HAP-1 (cell line): ENCODE measurements around the gene LIPK.
"Not testable (repeated sequence)": the region's sequence is repeated elsewhere in the genome, so short reads cannot be mapped to it uniquely, and the experiment has no call there.

Experiments used
- DNase-seq, 2 experiments: peaks; one replicate each; pipeline ENCODE4 v3.0.0-alpha.2; 2016 to 2020; ENCODE audit warnings: low spot score in 2 of 2
- H3K27me3 ChIP-seq: fragments of 250-450 bp; sonication (Bioruptor Pico); 2 replicates; pipeline ENCODE4 v1.5.1; 2020; ENCODE audit warnings: low read depth, mild to moderate bottlenecking, moderate library complexity
- H3K36me3 ChIP-seq: fragments of 250-450 bp; sonication (Bioruptor Pico); replicated peaks from 2 replicates; pipeline ENCODE4 v1.5.1; 2020; ENCODE audit warnings: mild to moderate bottlenecking
- H3K4me1 ChIP-seq: fragments of 250-450 bp; sonication (Bioruptor Pico); 2 replicates; pipeline ENCODE4 v1.5.1; 2020; ENCODE audit warnings: mild to moderate bottlenecking
- H3K4me3 ChIP-seq: fragments of 250-450 bp; sonication (Bioruptor Pico); 2 replicates; pipeline ENCODE4 v1.5.1; 2020; ENCODE audit warnings: mild to moderate bottlenecking, moderate library complexity
- H3K9me3 ChIP-seq: fragments of 250-450 bp; sonication (Bioruptor Pico); 2 replicates; pipeline ENCODE4 v1.5.1; 2020; ENCODE audit warnings: mild to moderate bottlenecking, moderate library complexity
- in situ Hi-C: fragments of 300-500 bp; cut with MboI; formaldehyde crosslinking; loops from 3 replicates; pipeline ENCODE4 v1.14.3; 2020; ENCODE audit warnings: low sequenced_read_pairs, inconsistent platforms, mixed read lengths

Gene LIPK

GRCh38 chr10:88705958-88706357 is at the start of gene LIPK:
TSS of gene LIPK (plus strand) at chr10:88706249. CDS start at chr10:88724544, 18,295 bp downstream.
- Histone ChIP-seq H3K4me3 (no peak within 1 kb of the TSS), H3K4me1 (peaks cover 23% of the 10 kb centered on the region), H3K27me3 (no peaks in the 10 kb centered on the region), H3K36me3 (no peaks in the 10 kb centered on the region), H3K9me3 (no peaks in the 10 kb centered on the region)
- DNase-seq: no peak
- in situ Hi-C loops: no loop called here

GRCh38 chr10:88657901-88658300 is 48.1 kb upstream of the LIPK start:
- in situ Hi-C loops: no loop called here
- no peak for DNase-seq
- no peaks in the 10 kb centered on the region for H3K9me3 ChIP-seq
- no peaks in the 10 kb centered on the region for H3K27me3 ChIP-seq
- H3K36me3 ChIP-seq: no peaks in the 10 kb centered on the region
- no peaks in the 10 kb centered on the region for H3K4me1 ChIP-seq
- H3K4me3 ChIP-seq: no peak overlapping the region

GRCh38 chr10:88659725-88660597 is 46.1 kb upstream of the LIPK start:
- H3K4me3 ChIP-seq: no peak overlapping the region
- H3K36me3 ChIP-seq: no peaks in the 10 kb centered on the region
- no peaks in the 10 kb centered on the region for H3K9me3 ChIP-seq
- in situ Hi-C loops: no loop called here
- no peak for DNase-seq
- H3K4me1 ChIP-seq: no peaks in the 10 kb centered on the region
- no peaks in the 10 kb centered on the region for H3K27me3 ChIP-seq

- in situ Hi-C loops: no loop called here
- no peak for DNase-seq
- no peaks in the 10 kb centered on the region for H3K27me3 ChIP-seq
- no peaks in the 10 kb centered on the region for H3K4me1 ChIP-seq
- no peaks in the 10 kb centered on the region for H3K36me3 ChIP-seq
- no peaks in the 10 kb centered on the region for H3K9me3 ChIP-seq
- no peak overlapping the region for H3K4me3 ChIP-seq
These were observed 45.5 kb upstream of the LIPK start for GRCh38 chr10:88660598-88660884.

- no peaks in the 10 kb centered on the region for H3K27me3 ChIP-seq
- in situ Hi-C loops: no loop called here
- DNase-seq: no peak
- H3K4me3 ChIP-seq: no peak overlapping the region
- no peaks in the 10 kb centered on the region for H3K36me3 ChIP-seq
- H3K9me3 ChIP-seq: no peaks in the 10 kb centered on the region
- H3K4me1 ChIP-seq: no peaks in the 10 kb centered on the region
These were observed 45.0 kb upstream of the LIPK start for GRCh38 chr10:88661018-88661417.

- Histone ChIP-seq H3K4me1 (no peaks in the 10 kb centered on the region), H3K36me3 (no peaks in the 10 kb centered on the region), H3K9me3 (no peaks in the 10 kb centered on the region), H3K4me3 (no peak overlapping the region), H3K27me3 (no peaks in the 10 kb centered on the region)
- no peak for DNase-seq
- in situ Hi-C loops: no loop called here
These were observed 44.5 kb upstream of the LIPK start for GRCh38 chr10:88661577-88661976.

GRCh38 chr10:88663153-88663552 is 42.9 kb upstream of the LIPK start:
- H3K9me3 ChIP-seq, in situ Hi-C loops, H3K4me3 ChIP-seq, H3K36me3 ChIP-seq, DNase-seq, H3K27me3 ChIP-seq, H3K4me1 ChIP-seq: not testable (repeated sequence)

GRCh38 chr10:88664142-88664541 is 41.9 kb upstream of the LIPK start, which contains the start of gene LIPF:
TSS of gene LIPF (plus strand) at chr10:88664442. CDS start at chr10:88667298, 2,856 bp downstream.
- no peak for DNase-seq
- Histone ChIP-seq H3K9me3 (no peaks in the 10 kb centered on the region), H3K27me3 (no peaks in the 10 kb centered on the region), H3K36me3 (no peaks in the 10 kb centered on the region), H3K4me3 (no peak within 1 kb of the TSS), H3K4me1 (no peaks in the 10 kb centered on the region)
- in situ Hi-C loops: no loop called here

GRCh38 chr10:88668465-88668864 is 37.6 kb upstream of the LIPK start:
- Histone ChIP-seq H3K9me3 (no peaks in the 10 kb centered on the region), H3K27me3 (no peaks in the 10 kb centered on the region), H3K36me3 (no peaks in the 10 kb centered on the region), H3K4me3 (no peak overlapping the region), H3K4me1 (no peaks in the 10 kb centered on the region)
- in situ Hi-C loops: no loop called here
- DNase-seq: no peak

GRCh38 chr10:88670497-88670896 is 35.6 kb upstream of the LIPK start:
- in situ Hi-C loops: no loop called here
- Histone ChIP-seq H3K9me3 (no peaks in the 10 kb centered on the region), H3K27me3 (no peaks in the 10 kb centered on the region), H3K4me3 (no peak overlapping the region), H3K36me3 (no peaks in the 10 kb centered on the region), H3K4me1 (peaks cover 2% of the 10 kb centered on the region; the same call in 1 of the 2 replicates)
- no peak for DNase-seq

- Histone ChIP-seq H3K4me1 (peaks cover 18% of the 10 kb centered on the region), H3K9me3 (no peaks in the 10 kb centered on the region), H3K4me3 (no peak overlapping the region), H3K36me3 (no peaks in the 10 kb centered on the region), H3K27me3 (no peaks in the 10 kb centered on the region)
- in situ Hi-C loops: no loop called here
- DNase-seq: no peak
These were observed 34.0 kb upstream of the LIPK start for GRCh38 chr10:88672041-88672440.

GRCh38 chr10:88676283-88677060 is 29.6 kb upstream of the LIPK start:
- H3K27me3 ChIP-seq: no peaks in the 10 kb centered on the region
- no peaks in the 10 kb centered on the region for H3K36me3 ChIP-seq
- peak; percentile 29 to 69 for DNase-seq
- H3K4me1 ChIP-seq: peaks cover 18% of the 10 kb centered on the region
- no peak overlapping the region for H3K4me3 ChIP-seq
- H3K9me3 ChIP-seq: no peaks in the 10 kb centered on the region
- in situ Hi-C loops: loop anchor here (25.0 kb wide), 1 partner anchor 136 kb away; the partner anchor contains the start of gene LIPM

GRCh38 chr10:88680958-88681357 is 25.1 kb upstream of the LIPK start:
- no peaks in the 10 kb centered on the region for H3K36me3 ChIP-seq
- H3K4me3 ChIP-seq: no peak overlapping the region
- DNase-seq: no peak
- in situ Hi-C loops: loop anchor here (25.0 kb wide), 1 partner anchor 131 kb away; the partner anchor contains the start of gene LIPM
- no peaks in the 10 kb centered on the region for H3K27me3 ChIP-seq
- peaks cover 11% of the 10 kb centered on the region for H3K4me1 ChIP-seq
- no peaks in the 10 kb centered on the region for H3K9me3 ChIP-seq

GRCh38 chr10:88682491-88682890 is 23.6 kb upstream of the LIPK start:
- in situ Hi-C loops: loop anchor here (25.0 kb wide), 1 partner anchor 130 kb away; the partner anchor contains the start of gene LIPM
- Histone ChIP-seq H3K4me3 (no peak overlapping the region), H3K9me3 (no peaks in the 10 kb centered on the region), H3K27me3 (no peaks in the 10 kb centered on the region), H3K36me3 (no peaks in the 10 kb centered on the region), H3K4me1 (no peaks in the 10 kb centered on the region)
- no peak for DNase-seq
